ENCODE data around the gene ZNF772.

ZNF772 gene

GRCh38 chr19:57438925-57439324 is 38.4 kb downstream of the ZNF772 start:
- TF ChIP-seq CTCF (IDR thresholded peaks at IDR 0.05; ENCODE audit: insufficient read depth, missing control alignments) = no peak
- no peak for DNase-seq (ENCODE audit: insufficient read length, low spot score)
- no peak for FAIRE-seq

- FAIRE-seq = no peak
- TF ChIP-seq CTCF (IDR thresholded peaks at IDR 0.05; ENCODE audit: insufficient read depth, missing control alignments) = no peak
These were observed 39.4 kb downstream of the ZNF772 start for GRCh38 chr19:57437931-57438330.

GRCh38 chr19:57436417-57436816 is 40.9 kb downstream of the ZNF772 start:
- no peak for TF ChIP-seq CTCF (IDR thresholded peaks at IDR 0.05; ENCODE audit: insufficient read depth, missing control alignments)
- FAIRE-seq = no peak
- no peak for DNase-seq (ENCODE audit: insufficient read length, low spot score)

More at GRCh38 chr19:57437931-57438330, 39.4 kb downstream of the ZNF772 start:
- DNase-seq (ENCODE audit: insufficient read length, low spot score) = no peak

GRCh38 chr19:57435062-57435978 is 42.0 kb downstream of the ZNF772 start, which contains the start of gene ZNF749:
ZNF749 (plus strand) TSS chr19:57435325; CDS start chr19:57435579, 254 bp downstream.
- DNase-seq (ENCODE audit: insufficient read length, low spot score) (peak; percentile 97), FAIRE-seq (peak; percentile 63)
- no peak for TF ChIP-seq CTCF (IDR thresholded peaks at IDR 0.05; ENCODE audit: insufficient read depth, missing control alignments)

GRCh38 chr19:57434386-57435061 is 42.8 kb downstream of the ZNF772 start:
- no peak for DNase-seq (ENCODE audit: insufficient read length, low spot score)
- TF ChIP-seq CTCF (IDR thresholded peaks at IDR 0.05; ENCODE audit: insufficient read depth, missing control alignments) = no peak
- FAIRE-seq = no peak

GRCh38 chr19:57421037-57421436 is 56.3 kb downstream of the ZNF772 start:
- DNase-seq (ENCODE audit: insufficient read length, low spot score) (no peak), FAIRE-seq (no peak)
- TF ChIP-seq CTCF (IDR thresholded peaks at IDR 0.05; ENCODE audit: insufficient read depth, missing control alignments) = no peak
